GM12874 (cell line): ENCODE results near the gene BNC2.

Source experiments
- TF ChIP-seq, protein P1 (sequence below): IDR thresholded peaks from 2 replicates; pipeline ENCODE4 v1.5.1; 2011; ENCODE audit warnings: low read depth, mild to moderate bottlenecking, control low read depth, low read length, moderate library complexity; ENCODE audit not compliant: insufficient read depth

BNC2 gene

DNA sequence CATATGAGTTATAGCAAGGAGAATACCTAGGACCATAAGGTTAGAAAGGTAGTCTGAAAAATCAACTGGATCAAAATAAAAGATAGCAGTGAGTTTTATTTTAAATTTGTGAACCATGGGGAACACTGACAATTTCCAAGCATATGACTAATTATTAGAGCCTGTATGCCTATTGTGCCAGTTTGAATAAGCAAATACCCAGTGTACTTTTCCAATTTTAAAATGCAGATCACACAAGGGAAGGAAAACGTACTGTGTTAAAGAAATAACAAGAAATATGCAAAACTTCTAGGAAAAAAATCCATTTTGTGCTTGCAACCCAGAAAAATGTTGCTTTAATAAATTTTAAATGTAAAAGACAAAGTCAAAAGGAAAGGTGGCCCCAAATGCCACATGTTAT lies 257.4 kb downstream of the BNC2 start:
- TF ChIP-seq, protein P1, sequence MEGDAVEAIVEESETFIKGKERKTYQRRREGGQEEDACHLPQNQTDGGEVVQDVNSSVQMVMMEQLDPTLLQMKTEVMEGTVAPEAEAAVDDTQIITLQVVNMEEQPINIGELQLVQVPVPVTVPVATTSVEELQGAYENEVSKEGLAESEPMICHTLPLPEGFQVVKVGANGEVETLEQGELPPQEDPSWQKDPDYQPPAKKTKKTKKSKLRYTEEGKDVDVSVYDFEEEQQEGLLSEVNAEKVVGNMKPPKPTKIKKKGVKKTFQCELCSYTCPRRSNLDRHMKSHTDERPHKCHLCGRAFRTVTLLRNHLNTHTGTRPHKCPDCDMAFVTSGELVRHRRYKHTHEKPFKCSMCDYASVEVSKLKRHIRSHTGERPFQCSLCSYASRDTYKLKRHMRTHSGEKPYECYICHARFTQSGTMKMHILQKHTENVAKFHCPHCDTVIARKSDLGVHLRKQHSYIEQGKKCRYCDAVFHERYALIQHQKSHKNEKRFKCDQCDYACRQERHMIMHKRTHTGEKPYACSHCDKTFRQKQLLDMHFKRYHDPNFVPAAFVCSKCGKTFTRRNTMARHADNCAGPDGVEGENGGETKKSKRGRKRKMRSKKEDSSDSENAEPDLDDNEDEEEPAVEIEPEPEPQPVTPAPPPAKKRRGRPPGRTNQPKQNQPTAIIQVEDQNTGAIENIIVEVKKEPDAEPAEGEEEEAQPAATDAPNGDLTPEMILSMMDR: no peak

DNA sequence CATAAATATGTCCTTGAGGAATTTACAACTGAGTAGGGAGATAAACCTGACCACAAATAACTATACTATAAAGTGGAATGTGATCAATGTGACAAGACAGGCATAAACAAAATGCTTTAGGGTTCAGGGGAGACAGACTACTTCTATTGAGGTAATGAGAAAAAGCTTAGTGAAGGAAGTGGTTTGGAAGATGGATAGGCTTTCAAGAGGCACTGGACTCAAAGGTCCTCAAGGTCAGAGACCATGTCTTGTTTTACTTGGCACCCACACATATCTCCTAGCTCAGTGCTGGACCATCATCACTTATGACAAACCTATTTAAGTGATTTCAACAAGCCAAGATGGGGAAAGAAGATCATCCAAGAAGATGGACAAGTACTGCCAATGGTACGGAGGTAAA lies 257.8 kb downstream of the BNC2 start:
- TF ChIP-seq, protein P1: no peak

DNA sequence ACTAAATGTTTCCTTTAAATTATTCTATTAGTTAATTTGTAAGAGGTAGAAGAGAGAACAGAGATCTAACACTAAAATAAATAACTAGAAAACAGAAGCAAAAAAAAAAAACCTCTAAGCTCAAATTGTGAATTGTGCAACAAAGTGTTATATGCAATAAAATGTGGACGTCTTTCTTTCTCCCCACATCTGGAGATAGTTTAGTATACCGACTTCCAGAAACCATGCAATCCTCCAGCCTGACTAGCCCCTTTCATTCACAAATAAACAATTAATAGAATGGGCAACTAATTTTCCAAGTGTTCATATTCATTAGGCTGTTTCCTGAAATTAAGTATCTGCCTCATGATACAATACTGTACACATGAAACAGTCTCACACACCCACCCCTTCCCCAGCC lies 258.5 kb downstream of the BNC2 start:
- TF ChIP-seq, protein P1: no peak

DNA sequence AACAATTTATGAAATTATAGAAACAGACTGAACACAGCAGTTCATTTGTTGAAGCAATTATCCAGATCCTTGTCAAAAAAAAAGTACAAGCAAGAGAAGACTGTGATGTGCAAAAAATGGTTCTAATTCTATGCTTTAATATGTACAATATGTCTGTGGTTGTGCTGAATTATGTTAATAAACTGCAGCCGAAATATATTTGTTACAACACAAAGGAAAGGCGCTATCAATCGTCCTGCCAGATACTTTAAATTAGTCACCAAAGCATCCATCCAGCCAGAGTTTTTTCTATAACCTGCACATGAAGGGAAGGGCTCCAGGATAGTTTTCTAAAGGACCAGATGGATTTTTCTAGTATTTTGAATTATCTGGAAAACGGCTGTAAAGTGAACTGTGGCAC lies 259.5 kb downstream of the BNC2 start:
- TF ChIP-seq, protein P1: no peak

DNA sequence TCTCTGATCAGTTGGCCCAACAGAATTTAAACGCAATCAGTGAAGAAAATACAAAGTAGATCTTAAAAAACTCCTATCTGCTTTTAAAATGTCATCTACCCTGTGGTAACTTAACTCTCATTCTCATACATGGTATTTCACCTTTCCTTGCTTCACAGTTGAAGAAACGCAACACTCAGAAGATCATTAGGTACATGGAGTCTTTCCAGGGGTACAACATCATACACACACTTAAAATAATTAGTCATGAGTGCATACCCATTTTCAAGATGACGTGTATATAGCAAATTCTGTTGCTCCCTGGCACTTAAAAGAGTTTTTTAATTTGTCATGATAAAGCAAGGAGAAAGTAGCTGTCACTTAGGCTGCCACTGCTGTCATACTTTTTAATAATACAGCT lies 259.9 kb downstream of the BNC2 start:
- TF ChIP-seq, protein P1: no peak

DNA sequence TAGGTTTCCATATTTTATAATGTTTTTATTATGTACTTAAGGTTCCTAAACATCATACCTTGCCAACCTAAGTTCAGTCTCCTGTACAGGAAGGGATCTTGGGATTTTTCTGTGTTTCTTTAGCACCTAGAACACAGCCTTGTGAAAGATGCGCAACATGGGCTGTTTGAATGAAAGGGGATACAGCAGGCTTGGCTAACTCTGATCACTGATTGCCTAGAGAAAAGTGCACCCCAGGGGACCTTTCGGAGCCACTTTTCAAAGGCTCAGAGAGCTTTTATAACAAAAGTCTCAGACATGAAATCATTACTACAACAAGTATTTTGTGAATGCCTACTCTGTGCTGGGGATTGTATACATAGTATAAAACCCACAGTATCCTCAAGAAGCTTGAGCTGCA lies 261.6 kb downstream of the BNC2 start:
- TF ChIP-seq, protein P1: no peak

DNA sequence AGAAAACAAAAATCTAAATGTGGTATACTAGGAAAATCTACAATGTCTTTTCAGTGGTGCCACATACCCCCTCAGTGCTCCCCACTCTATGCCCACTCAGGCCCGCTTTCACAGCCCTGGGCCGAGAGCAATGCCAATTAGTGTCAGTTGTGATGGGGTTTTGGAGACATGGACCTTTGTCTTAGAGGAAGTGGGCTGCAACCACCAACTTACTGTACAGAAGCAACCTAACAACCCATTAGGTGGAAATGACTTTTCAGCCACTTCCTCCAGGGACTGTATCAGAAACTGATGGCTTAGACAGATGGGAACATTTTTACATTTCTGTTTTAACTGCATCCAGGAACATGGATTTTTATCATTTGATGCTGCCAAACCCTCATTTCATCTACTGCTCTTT lies 268.0 kb downstream of the BNC2 start:
- TF ChIP-seq, protein P1: no peak

DNA sequence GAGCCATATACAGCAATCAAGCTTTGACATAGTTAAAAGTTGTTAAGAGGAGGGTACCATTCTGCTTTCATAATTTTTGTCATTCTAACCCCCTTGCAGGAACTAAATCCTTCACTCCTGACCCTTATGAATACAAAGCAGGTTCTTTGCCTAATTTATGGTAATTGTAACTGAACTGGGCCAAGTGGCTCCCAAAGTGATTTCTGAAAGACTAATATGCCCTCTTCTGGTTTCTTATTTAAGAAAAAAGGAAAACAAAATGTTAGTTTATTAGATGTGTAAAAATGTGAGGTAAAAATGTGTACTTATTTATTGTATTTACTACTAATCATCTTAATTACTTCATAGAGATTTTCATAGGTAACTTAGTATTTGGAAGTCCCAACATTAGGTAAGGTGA lies 268.5 kb downstream of the BNC2 start:
- TF ChIP-seq, protein P1: no peak
